Hematopoietic multipotent progenitor cell treated with erythropoietin and hydrocortisone succinate and interleukin-3 and kit ligand, for 8 days (in vitro differentiated cells): ENCODE measurements around the gene TMOD3.
"Not testable (repeated sequence)": the region's sequence is repeated elsewhere in the genome, so short reads cannot be mapped to it uniquely, and the experiment has no call there.

Experiments used
- DNase-seq: peaks from one replicate; pipeline ENCODE4 v3.0.0-alpha.2; 2015

TMOD3 gene

GRCh38 chr15:51829376-51830275, at the start of gene TMOD3:
TSS of gene TMOD3 (plus strand) at chr15:51829653. CDS start at chr15:51862885, 33,232 bp downstream.
- peak; percentile 91 for DNase-seq

- DNase-seq: no peak
Observed at GRCh38 chr15:51780636-51781035, 48.8 kb upstream of the TMOD3 start.

DNA sequence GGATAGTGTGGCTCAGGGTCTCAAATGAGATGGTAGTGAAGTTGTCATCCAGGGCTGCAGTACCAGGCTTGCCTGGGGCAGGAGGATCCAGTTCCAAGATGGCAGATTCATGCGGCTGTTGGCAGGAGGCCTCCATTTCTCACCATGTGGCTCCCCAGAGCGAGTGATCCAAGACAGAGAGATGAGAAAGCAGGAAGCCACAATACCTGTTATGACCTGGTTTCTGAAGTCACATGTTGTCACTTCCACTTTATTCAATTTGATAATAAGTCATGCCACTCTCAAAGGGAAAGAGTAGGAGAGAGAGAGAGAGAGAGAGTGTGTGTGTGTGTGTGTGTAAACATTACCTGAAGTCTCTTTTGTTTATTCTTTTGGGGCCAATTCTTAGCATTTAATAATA, 47.9 kb upstream of the TMOD3 start:
- DNase-seq: no peak

GRCh38 chr15:51782357-51782896, 47.0 kb upstream of the TMOD3 start:
- peak; percentile 49 for DNase-seq

- no peak for DNase-seq
Observed at GRCh38 chr15:51783967-51784366, 45.5 kb upstream of the TMOD3 start.

GRCh38 chr15:51787130-51787529, 42.3 kb upstream of the TMOD3 start:
- not testable (repeated sequence) for DNase-seq

DNA sequence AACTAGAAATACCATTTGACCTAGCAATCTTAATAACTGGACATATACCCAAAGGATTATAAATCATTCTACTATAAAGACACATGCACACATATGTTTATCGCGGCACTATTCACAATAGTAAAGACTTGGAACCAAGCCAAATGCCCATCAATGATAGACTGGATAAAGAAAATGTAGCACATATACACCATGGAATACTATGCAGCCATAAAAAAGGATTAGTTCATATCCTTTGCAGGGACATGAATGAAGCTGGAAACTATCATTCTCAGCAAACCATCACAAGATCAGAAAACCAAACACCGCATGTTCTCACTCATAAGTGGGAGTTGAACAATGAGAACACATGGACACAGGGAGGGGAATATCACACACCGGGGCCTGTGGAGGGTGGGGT, 37.0 kb upstream of the TMOD3 start:
- not testable (repeated sequence) for DNase-seq

DNA sequence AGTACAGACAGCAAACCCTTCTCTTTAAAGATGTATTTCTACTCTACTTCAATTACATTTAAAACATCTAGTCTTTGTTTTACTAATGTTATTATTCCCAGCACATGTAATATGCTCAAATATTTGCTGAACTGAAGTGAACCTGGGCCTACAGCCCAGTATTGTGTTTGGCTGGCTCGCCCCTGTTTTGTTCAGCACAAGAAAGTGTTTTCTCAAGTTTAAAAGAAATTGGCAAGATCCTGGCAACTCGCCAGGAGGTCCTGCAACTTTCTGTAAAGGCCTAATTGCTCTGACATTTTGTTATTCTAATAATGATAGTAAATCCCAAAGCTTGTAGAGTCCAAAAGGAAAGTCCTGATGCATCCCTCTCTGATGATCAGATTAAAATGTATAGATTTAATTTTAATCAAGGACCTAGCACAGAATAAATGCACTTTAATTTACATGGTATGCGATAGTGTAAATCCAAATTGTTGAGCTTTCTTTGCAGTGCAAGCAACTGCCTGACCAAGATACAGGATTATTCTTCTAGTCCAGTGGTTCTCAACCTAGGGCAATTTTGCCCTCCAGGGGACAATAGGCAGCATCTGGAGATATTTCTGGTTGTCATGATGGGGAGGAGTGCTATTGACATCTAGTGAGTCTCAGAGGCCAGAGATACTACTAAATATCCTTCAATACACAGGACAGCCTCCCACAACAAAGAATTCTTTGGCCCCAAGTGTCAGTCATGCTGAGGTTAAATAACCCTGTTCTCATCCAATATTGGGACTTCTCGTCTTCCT, 35.7 kb upstream of the TMOD3 start:
- no peak for DNase-seq

- no peak for DNase-seq
Observed at GRCh38 chr15:51796847-51797401, 32.5 kb upstream of the TMOD3 start.

GRCh38 chr15:51798281-51798680, 31.2 kb upstream of the TMOD3 start:
- no peak for DNase-seq

GRCh38 chr15:51799282-51800252, 29.9 kb upstream of the TMOD3 start:
- no peak for DNase-seq

DNA sequence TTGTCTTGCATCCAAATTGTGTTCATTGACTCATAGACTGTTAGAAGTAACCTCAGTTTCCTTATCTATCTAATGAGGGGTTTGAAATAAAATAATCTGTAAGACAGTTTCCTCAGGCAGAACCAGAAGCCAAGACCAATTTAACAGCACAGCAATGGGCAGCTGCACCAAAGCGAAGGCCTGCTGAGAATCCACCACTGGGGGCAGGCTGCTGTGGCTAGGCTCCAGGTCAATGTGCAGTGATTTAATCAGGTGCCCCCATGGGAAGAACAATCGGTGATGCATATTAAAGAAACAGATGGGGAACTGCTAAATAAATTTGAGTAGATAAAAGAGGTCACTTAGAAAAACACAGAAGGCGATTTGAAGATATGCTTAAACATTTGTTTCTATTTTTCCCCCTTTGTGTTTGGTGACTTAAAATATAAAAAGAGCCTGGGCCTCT, 28.0 kb upstream of the TMOD3 start:
- DNase-seq: no peak

DNA sequence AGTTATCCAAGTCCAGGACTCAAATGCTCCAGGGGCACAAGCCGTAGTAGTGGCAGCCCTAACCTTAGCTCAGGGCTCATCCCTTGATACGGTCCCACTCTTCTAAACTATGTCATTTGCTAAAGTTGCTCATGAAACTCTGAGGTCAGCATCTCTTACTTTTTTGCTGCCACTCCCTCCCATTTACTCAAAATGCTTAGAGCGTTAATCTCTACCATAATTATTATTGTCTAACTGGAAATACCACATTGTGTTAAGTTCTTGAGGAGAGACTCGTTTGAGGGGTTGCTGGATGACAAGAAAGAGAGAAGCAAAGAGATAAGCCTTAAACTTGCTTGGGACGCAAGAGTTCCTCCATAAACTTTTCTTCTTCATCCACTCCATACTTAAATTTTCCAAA, 26.9 kb upstream of the TMOD3 start:
- DNase-seq: no peak

- no peak for DNase-seq
Observed at GRCh38 chr15:51803965-51804364, 25.5 kb upstream of the TMOD3 start.

DNA sequence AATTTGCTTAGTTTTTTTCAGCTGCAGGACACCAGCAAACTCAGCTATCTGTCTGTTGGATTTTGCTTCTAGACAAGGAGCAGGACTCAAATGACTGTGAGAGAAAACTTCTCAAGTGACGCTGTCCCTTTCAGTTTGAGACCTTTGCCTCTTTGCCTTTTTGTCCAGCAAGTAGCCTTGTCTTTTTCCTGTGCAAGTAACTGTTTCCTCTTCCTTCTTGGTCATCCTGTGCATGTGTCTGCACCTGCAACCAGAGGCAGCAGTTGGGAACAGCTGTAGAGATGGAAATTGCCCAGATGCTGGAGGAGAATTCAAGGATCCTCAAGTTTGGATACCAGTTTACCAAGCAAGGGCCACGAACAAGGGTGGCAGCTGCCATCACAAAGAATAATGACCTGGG, 23.3 kb upstream of the TMOD3 start:
- DNase-seq: no peak

GRCh38 chr15:51809457-51809856, 20.0 kb upstream of the TMOD3 start:
- DNase-seq: no peak

GRCh38 chr15:51812598-51812997, 16.9 kb upstream of the TMOD3 start:
- DNase-seq: no peak

GRCh38 chr15:51814606-51815005, 14.8 kb upstream of the TMOD3 start:
- no peak for DNase-seq

DNA sequence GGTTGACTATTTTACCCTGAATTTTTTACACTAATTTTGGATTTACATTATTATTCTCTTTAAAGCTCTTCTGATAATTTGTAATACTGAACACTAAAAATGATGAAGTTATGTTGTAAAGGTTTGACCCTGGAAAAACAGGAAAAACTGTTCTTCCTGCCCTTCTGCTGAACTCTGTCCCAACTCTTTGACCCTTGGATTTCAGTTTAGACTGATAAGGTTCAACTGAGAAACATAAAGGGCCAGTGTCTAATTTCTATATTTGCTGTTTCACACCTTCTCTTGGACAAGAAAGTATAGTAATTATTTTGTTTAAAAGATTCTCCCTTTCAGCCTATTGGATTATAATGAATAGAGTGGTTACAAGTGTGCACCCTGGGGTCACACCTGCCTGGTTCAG, 12.8 kb upstream of the TMOD3 start:
- no peak for DNase-seq

DNA sequence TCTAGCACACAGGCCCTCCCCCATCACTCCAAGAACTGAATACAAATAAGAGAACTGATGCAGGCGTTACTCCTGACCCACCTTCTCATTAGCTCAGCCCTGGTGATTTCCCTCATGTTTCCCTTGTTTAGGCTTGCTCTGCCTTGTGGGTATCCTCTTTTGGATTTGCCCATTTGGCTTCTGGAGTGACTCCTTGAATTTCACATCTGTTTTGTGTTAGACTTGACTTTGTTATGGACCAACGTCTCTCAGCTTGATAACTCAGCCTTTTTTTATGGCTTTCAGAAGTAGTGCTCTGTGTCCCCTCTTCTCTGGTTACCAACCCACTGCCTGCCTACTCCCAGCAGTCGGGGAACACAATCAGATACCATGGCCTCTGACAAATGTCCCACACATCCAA, 11.3 kb upstream of the TMOD3 start:
- DNase-seq: no peak

GRCh38 chr15:51825698-51826097, 3.8 kb upstream of the TMOD3 start:
- DNase-seq: no peak
